GM03348 (cell line): Measurements from ENCODE around the gene SH3GLB1.
A peak's percentile ranks its signal among the peaks of the same experiment; 100 is the strongest.

Experiments
- DNase-seq: peaks from one replicate; pipeline ENCODE4 v3.0.0; 2012; ENCODE audit warnings: low spot score

The SH3GLB1 gene

DNA sequence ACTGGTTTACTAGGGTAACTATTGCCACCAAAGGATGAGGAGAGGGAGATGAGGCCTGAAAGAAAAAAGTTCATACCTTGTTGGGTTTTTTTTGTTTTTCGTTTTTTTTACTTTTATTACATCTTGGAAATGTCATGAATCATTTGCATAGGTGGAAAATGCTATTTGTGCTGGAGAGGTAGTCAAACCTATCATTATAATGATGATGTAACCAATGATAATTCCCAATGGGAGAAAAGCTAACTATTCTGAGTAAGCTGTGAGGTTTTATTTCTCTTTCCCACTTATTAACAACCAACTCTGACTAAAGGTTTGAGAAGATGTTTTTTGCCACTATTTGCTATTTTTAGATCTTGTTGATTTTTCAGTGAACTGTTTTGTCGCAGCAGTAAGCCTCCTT is 29.0 kb downstream of the SH3GLB1 start:
- DNase-seq: no peak

DNA sequence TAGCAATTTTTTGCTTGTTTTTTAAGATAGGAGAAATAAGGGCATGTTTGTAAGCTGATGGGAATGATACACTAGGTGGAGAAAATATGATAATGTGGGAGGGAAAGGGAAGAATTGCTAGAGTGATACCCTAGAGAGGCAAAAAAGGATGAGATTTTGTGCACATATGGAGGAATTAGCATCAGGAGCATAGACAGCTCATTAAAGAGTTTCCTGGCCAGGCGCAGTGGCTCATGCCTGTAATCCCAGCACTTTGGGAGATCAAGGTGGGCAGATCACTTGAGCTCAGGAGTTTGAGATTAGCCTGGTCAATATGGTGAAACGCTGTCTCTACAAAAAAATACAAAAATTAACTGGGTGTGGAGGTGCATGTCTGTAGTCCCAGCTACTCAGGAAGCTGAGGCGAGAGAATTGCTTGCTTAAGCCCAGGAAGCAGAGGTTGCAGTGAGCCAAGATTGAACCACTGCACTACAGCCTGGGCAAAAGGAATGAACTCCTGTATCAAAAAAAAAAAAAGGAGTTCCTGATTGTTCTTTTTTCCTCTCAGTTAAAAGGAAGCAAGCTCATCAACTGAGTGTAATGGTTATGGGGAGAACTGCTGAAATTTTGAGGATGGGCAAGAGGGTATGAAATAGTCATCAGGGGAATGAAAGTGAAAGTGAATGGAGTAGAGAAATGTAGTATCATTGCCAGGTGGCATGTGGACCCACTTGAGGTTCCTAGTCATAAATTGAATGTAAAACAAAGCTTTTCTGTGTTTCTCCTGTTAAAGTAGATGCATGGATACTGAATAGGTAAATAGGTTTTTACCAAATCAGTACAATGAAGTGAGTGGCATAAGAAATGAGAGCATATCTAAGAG is 35.5 kb downstream of the SH3GLB1 start:
- DNase-seq: no peak

GRCh38 chr1:86741947-86742572 is 37.7 kb downstream of the SH3GLB1 start:
- peak; percentile 26 for DNase-seq

DNA sequence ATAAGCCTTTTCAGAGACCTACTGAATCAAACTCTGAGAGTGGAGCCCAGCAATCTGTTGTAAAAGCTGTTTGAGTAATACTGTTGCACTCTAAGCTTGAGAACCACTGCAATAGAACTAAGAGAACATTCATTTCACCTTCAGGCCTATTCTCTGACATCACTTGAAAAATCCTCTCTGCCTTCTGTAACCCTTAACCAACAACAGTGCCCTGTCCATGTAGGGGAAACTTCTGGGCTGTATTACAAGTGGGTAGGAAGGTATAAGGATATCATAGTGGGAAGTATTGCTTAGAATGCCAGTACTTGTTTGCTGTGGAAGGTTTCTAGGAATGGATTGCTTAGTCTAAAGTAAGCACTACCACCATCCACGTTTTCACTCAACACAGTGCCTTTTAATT is 42.9 kb downstream of the SH3GLB1 start:
- no peak for DNase-seq

DNA sequence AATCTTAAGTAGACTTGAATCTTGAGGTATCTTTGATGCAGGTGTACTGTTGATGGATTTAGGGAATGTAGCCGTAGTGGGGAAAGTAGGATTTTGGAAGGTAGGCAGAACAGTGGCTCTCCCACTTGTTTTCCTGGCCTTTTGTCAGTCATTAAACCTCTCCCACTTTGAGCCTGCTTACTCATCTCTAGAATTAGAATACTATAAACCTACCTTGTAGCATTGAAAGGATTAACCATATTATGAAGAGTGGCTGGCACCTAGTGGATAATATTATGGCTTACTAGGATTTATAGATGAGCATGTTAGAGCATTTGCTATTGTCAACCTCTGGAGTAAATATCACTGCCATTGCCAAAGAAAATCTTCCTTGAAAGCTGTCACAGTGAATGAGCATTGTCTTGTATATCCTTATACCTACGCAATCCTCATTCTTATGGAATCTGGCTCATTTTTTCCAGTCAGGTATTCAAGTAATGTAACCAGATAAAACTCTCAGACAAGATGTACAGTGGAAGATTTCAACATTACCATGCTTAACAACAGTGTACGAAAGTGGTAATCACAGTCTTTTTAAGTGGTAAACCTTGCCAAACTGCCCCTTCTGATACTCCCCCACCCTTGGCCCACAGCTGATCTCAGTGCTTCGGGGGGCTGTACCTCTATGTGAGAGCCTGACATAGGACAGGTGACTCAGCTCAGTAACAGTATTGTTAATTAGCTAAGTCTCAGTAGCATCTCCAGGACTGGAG is 44.4 kb downstream of the SH3GLB1 start:
- no peak for DNase-seq

DNA sequence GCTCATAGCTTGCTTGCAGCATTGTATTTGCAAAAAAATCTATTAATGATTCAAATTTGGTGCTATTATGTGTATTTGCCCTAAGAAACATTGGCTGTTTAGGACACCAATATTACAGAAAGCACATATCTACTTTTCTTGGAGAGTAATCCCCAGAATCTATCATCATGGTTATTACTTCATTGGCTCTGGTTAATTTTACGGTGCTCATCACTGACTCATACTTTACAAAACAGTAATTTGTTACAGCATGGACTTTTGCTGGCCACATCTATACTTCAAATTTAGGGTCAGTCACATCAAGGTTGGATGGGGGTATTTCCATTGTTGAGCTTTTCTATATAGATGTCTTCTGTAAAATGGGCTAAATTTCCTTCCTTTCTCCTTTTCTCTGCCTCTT is 45.7 kb downstream of the SH3GLB1 start:
- DNase-seq: no peak

DNA sequence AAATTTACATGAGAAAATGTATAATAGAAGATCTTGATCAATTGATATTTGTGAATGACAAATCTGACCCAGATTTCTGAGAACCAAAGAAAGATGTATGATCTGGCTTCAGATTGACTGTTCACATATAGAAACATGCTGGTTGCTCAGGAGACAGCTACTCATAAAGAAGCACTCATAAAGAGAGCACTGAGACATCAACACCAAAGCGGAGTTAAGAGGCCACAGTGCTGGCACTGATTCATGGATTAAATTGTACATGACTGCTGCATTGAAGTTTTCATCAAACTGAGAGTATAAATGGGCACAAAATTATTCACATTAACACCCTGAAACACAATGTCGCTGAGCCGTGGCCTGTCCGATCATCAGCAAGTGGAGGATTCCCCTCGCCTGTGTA is 46.2 kb downstream of the SH3GLB1 start:
- no peak for DNase-seq

DNA sequence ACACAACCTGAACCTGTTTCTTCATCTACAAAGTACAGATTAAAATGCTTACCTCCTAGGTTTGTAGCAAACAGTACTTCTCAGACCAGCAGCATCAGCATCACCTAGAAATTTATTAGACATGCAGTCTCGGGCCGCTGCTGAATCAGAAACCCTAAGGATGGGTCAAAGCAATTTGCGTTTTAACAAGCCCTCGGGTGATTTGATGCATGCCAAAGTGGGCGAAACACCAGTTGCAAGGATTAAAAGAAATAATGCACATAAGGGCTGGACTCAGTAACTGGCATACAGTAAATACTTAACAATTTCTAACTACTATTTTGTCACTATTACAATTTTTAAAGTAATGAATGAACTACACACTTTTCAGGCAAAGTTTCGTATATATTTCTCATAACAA is 47.5 kb downstream of the SH3GLB1 start:
- no peak for DNase-seq

DNA sequence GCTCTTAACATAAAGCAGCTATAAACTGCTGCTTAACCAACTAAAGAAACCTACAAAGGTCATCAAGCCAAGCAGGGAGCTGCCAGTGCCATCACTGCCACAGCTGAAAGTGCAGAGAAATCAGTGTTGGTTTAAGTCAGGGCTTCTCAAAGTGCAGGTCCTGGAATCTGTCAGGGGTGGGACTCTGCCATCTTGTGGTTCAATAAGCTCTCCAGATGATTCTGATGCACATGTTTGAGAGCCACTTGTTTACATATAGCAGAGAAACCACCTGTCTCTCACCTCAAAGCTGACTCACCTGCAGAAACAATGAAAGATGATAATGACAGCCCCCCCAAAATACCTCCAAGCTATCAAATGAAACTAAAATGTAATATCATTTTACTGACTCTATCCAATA is 49.3 kb downstream of the SH3GLB1 start:
- no peak for DNase-seq

GRCh38 chr1:86754265-86754974 is 50.0 kb downstream of the SH3GLB1 start:
- DNase-seq: no peak

DNA sequence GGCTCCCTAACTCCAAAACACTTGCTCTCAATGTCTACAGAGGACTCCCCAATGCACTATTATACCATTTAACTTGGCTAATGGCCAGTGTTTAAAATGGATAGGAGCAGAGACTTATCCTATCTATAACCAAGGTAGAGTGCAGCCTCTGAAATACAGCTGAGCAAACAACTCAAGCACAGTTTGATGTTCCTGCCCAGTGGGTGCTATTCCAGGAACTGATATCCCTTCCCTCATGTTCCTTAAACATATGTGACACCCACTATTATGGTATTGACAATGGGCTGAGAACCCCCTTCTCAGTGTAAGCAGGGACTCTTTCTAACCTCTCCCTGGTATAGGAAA is 51.7 kb downstream of the SH3GLB1 start:
- no peak for DNase-seq

DNA sequence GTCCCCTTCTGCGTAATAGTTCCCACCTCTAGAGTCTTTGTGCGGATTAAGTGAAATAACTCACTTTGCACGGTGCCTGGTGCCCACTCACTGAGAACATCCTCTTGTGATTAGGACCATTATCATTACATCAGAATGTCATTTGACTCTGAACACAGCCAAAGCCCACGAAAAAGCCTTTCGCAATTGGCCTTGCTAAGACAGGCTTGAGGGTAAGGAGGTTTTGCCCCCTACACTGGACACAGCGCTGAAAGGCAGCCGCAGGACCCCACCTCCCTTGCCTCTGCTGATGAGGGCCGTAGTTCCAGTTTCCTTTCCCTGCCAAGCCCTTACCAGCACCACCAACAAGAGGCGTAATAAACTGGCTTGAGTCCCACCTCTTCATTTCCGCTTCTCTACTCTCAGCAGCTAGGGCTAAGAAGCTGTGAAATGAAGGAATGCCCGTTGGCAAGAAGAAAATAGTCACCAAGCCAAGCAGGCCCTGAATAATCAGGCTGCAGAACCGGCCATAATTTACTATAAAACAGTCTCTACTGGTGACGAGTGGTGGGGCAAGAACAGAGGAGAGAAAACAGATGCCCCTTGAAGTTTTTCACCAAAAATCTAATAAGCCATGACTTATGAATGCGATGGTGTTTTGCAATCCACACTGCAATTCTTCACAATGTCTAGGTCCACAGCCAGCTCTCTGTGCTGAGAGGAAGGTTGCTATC is 53.1 kb downstream of the SH3GLB1 start:
- DNase-seq: peak; percentile 47

DNA sequence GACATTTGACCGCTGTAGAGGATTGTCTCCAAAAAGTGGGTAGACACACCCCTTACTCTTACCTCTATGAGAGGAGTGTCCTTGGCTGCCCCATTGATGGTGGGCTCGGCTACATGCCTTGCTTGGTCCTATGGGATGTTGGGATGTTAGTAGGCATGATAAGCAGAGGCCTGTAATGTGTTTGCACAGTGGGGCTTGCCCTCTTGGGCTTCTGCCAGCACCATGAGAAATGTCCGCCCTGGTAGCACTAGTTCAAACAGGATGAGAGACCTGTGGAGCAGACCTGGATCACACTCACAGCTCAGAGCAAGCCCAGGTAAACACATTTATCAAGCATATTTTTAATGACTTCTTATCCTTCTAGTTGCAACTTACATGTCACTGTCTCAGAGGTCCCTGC is 54.2 kb downstream of the SH3GLB1 start:
- DNase-seq: no peak

GRCh38 chr1:86760199-86760598 is 55.8 kb downstream of the SH3GLB1 start:
- no peak for DNase-seq

- DNase-seq: no peak
These were observed 58.0 kb downstream of the SH3GLB1 start for GRCh38 chr1:86762336-86762735.

GRCh38 chr1:86764523-86764922 is 60.1 kb downstream of the SH3GLB1 start:
- DNase-seq: no peak

- no peak for DNase-seq
These were observed 60.7 kb downstream of the SH3GLB1 start for GRCh38 chr1:86765073-86765472.

- no peak for DNase-seq
These were observed 61.3 kb downstream of the SH3GLB1 start for GRCh38 chr1:86765674-86766073.

DNA sequence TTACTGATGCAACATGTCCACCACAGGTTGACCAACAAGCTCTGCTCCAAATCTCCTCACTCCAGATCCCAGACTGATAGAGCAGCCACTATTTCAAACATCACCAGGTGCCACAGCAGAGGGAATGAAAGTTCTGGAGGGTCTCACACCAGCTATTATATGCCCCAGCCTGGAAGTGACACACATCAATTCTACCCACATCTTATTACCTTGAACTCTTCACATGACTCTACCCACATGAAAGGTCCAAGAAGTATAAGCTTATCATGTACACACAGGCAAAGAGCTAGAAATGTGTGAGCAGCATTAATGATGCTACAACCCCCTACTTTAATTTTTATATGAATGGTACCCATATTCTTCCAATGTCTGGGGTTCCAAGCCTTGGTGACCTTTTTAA is 64.2 kb downstream of the SH3GLB1 start:
- no peak for DNase-seq

- no peak for DNase-seq
These were observed 64.7 kb downstream of the SH3GLB1 start for GRCh38 chr1:86769065-86769464.

GRCh38 chr1:86773341-86774288 is 69.2 kb downstream of the SH3GLB1 start:
- no peak for DNase-seq
